GM19455 (cell line): Measurements from ENCODE around the gene SLC22A1.
"Not testable (repeated sequence)": the region's sequence is repeated elsewhere in the genome, so short reads cannot be mapped to it uniquely, and the experiment has no call there.

Experiments
- ATAC-seq: cut with Tn5 transposase; IDR thresholded peaks from one replicate; pipeline ENCODE4 v1.9.1; 2021; ENCODE audit not compliant: unreplicated experiment

The SLC22A1 gene

DNA sequence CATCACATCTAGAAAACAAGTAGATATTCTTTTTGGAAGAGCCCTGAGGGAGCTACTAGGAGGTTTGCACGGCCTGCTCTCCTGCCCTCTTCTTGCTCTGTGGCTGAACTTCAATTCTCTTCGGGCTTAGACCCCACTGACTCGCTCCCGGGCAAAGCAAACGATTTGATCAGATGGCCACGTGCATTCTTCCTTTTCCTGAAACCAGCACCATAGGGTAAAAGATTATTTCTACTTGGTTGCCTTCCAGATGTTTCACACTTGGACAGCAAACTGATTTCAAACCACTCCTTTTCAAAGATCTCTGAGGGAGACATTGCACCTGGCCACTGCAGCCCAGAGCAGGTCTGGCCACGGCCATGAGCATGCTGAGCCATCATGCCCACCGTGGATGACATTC is at the start of gene SLC22A1:
TSS of gene SLC22A1 (plus strand) at position 258 of the 400 bp plus-strand sequence. CDS start at position 379, 121 bp downstream.
- ATAC-seq, result no peak

DNA sequence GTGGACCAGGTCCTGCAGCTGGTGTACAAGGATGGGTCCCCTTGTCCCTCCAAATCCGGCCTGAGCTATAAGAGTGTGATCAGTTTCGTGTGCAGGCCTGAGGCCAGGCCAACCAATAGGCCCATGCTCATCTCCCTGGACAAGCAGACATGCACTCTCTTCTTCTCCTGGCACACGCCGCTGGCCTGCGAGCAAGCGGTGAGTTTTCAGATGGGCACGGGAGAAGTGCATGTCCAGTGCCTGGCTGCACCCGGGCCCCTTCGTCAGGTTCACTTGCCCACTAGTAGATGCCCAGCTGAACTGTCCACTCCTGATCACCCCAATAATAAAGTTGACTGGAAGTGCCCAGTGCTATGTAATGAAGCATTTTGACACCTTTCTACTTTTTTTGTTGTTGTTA is 48.3 kb upstream of the SLC22A1 start:
- ATAC-seq, result no peak

DNA sequence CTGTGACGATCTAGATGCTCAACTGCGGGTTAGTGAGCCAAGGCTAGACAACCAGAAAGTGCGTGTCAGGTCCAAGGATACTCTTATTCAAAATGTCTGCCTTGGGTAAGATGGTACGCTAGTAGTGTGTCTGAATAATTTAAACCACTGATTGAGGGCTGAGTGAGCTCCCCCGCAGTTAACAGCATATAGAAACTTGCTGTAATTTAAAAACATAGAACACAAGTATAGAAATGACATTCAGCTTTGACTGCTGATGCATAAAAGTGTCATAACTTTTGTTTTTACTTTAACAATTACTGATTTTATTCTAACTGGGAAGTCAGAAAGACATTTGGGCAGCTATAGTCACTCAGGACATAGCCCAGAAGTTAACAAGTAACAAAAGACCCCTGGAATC is 45.6 kb upstream of the SLC22A1 start:
- ATAC-seq, result no peak

DNA sequence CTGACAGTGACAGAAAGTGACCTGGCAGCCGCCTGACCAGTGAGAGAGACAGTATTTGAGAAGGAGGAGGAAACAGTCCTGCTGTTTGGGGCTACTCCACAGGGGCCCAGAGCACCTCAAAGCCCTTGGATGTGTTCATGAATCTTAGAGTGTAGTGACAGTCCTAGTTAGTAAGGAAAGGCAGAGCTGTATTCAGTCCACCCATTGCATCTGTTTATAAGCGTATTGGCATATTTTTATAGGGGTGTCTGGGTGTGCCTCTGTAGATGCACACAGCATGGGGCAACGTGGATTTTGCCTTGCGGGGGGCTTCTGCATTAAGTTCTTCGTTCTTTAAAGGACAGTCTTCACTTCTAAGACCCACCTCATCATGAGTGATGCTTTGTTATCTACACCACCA is 44.6 kb upstream of the SLC22A1 start:
- no peak for ATAC-seq

DNA sequence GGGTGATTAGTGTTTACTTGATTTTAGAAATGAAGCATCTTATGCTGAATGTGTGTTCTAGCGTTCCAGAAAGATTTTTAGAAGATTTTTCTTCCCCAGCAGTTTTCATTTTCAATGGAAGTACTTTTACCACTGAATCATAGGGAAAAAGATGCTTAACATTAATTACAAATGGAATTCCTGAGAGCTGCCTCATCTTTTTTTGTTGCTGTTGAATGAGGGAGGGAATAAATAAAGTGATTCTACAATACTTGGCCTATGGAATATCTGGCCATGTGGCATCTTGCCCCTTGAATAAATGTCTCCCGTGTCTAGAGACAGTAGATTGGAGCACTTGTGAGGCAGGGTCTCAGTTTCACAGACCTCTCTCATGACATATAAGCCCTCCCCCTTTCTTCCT is 44.1 kb upstream of the SLC22A1 start:
- no peak for ATAC-seq

DNA sequence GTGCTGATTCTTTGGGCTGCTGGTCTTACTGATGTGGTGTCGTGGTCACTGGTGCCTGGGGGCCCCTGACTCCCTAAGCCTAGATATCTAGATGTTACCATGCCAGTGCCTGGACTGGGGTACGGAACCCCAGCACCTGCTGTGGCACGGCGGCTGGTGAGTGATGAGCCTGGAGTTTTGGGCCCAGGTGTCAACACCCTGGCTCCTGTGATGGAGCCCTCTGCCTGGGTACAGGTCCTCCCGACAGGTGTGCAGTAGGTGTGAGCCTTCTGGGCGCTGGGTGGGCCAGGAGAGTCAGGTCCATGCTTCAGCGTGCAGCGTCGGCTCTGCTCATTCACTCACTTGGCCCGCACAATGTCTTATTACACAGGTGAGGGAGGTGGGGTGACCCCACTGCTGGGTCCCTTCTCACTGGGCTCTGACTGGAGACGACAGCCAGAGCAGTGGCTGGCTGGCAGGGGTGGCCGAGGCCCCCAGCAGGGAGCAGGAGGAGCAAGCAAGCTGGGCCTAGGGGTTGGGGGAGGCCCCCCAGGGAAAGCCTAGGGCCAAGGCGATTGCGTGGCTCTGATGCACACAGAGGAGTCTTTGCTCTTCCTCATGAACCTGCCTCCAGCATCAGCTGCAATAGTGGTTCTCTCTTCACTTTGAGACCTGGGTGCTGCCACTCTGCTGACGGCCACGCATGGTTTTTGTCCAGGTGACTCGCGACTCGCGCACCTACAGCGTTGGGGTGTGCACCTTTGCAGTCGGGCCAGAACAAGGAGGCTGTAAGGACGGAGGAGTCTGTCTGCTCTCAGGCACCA is 42.5 kb upstream of the SLC22A1 start:
- ATAC-seq, result no peak

DNA sequence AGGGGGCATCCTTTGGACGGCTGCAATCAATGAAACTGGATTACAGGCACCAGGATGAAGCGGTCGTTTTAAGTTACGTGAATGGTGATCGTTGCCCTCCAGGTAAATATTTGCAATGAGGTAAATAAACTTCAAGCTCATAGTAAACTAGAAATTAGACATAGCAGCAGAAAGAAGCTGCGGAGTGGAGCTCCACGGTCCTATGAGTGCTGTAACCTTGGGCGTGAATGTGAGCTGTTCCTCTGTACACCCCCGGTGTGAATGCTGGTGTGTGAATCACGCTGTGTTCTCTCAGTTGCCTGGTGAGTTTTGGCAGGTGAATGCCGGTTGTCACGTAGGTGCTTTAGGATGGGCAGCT is 42.0 kb upstream of the SLC22A1 start:
- no peak for ATAC-seq

DNA sequence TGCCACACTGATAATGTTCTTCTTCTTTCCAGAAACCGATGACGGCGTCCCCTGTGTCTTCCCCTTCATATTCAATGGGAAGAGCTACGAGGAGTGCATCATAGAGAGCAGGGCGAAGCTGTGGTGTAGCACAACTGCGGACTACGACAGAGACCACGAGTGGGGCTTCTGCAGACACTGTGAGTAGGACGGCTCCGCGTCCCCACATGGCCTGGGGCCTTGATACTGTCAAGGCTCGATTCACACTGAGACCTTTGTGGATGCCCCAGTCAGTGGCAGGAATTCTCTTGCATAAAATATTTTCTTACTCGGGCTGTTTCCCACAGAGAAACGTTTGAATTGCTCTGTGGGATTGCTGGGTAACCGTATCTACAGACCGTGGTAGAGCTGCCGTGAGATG is 41.5 kb upstream of the SLC22A1 start:
- no peak for ATAC-seq

DNA sequence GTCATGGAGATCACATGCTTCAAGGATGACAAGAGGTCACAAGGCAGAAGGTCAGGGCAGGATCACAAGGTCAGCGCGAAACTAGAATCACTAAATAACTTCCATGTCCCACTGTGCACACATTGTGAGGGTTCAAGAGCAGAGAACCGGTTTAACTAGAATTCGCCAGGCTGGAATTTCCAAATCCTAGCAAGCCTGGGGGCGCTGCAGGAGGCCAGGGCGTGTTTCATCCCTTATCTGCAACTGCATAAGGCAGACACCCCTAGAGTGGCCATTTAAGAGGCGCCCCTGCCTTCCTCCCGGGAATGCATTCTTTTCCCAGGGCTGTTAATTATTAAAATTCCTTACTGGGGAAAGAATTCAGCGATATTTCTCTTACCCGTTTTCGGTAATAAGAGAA is 40.2 kb upstream of the SLC22A1 start:
- no peak for ATAC-seq

DNA sequence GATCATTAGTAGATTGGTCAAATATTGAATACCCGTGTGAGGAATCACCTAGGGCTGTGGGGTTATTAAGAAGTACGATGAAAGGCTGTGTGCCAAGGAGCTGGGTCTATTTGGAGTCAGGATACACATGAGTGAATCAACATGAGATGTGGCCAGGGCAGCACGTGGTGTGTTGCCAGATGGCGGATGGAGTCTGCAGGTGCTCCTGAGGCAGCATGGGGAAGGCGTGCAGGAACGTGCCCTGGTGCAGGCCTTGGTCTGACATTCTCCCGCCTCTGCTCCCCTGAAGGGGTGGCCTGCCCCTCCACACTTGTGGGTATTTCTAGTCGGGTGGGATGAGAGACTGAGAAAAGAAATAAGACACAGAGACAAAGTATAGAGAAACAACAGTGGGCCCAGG is 39.0 kb upstream of the SLC22A1 start:
- no peak for ATAC-seq

DNA sequence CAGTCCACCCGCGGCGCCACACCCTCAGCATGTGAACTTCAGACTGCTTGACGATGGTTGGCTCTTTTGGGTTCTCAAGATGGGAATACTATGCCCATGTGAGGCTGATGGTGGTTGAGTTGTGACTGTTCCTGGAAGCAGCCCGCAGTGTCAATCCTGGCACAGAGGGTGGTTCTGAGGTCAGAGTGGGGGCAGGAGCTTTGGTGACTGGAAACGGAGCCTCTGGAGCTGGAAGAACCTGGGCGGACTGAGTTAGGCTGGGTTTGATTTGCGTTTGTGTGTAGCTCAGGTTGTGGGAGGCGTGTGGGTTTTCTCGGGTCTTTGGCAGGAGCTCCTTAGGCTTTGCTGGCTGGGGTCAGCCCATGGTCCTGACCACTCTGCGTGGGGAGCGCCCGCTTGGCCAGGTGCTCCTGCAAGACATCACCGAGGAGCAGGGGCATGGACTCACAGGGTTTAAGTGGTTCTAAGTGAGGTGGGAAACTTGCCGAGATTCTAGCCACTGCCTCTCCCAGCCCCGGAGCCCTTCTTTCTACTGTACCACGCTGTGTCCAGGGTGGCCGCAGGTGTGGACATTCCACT is 37.3 kb upstream of the SLC22A1 start:
- no peak for ATAC-seq

DNA sequence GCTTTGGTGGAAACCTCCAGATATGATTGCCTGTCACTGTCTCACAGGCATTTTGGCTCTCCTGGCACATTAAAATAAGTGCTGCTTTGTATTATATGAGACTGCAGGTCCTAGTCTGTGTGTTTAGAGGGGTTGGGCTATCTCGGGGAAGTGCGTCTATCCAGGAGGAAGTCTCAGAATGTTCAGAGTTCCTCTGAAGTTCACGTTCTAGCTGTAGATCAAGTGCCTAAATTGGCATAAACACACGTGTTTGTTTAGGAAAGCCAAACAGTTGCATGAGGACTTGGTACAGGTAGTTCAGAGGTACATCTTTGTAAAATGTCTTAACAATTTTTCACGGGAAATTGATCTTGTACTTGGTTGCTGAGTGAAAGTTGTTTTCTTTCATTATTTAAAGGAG is 36.4 kb upstream of the SLC22A1 start:
- no peak for ATAC-seq

DNA sequence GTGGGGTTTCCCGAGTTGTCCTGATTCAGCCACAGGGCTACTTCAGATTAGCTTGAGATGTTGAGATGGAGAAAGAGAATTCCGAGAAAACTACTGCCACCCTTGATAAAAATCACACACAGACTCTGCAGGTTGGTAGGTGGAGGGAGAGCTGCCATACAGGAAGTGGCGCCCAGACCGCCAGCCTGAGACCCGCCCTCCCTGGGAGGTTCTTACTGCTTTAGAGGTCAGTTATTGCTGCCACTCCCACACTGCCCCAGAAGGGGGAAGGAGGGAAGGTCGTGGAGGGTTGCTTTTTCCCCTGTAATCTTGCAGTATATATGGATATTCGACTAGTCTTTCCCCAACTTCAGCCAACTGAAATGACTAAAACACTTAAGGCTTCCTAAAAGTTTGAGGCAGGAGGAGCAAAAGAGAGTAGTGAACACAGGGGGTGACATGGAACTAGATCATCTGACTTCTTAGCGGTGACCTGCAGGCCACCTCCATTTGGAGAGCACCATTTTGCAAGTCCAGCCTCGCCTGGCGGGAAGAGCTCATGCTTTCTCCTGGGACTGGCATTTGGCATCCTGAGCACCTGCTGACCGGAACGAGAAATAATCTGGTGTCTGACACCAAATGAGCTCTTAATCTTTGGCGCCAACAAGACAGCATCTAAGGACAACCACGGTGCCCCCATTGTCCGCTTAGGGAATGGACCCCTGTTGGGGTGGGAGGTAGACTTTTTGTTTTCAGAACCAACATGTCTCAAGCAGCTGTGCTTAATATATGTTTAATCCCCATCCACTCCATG is 35.7 kb upstream of the SLC22A1 start:
- no peak for ATAC-seq

DNA sequence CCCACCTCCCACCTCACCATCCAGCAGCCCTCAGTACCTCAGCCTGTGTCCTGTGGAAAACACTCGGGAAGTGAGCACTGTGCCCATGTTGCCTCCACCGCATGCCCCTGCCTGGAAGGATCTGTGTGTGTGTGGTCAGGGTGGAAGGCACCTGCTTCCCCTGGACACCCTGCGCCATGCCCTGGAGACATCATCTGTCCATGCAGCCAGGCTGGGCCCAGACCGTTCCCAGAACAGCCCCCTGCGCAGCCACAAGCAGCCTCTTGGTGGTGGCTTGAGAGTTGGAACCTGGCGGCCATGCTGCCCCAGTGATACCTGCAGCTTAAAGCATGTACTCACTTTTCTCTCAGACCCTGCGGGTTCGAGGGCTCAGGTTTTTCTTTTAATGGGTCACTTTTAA is 34.9 kb upstream of the SLC22A1 start:
- no peak for ATAC-seq

DNA sequence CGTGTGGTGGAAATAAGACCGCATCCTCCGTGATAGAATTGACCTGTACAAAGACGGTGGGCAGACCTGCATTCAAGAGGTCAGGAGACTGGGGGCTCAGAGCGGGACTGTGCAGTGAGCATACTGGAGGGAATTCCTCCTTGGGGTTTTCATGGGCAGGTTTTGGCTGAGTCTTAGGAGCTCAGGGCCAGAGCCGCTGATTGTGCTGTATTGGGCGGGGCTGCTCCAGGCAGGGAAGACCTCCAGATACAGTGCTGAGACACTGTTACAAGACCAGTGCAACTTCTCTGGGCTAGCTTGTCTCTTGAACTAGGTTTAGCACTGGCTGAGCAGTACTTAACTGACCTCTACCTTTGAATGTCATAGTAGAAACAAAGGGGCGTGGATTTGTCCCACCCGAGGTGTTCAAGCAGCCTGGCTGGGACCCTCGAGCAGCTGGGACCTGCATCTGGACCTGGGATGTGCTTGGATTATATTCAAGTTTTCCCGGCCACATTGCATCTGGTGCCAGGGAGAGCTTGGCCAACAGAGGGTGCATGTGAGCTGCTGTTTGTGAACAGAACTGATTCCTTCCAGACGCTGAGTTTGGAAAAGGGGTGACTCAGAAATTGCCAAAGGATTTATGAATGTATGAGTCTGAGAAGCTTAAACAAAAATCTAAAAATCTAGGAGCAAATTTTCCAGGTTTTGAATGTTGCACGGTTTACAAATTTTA is 33.4 kb upstream of the SLC22A1 start:
- ATAC-seq, result no peak

DNA sequence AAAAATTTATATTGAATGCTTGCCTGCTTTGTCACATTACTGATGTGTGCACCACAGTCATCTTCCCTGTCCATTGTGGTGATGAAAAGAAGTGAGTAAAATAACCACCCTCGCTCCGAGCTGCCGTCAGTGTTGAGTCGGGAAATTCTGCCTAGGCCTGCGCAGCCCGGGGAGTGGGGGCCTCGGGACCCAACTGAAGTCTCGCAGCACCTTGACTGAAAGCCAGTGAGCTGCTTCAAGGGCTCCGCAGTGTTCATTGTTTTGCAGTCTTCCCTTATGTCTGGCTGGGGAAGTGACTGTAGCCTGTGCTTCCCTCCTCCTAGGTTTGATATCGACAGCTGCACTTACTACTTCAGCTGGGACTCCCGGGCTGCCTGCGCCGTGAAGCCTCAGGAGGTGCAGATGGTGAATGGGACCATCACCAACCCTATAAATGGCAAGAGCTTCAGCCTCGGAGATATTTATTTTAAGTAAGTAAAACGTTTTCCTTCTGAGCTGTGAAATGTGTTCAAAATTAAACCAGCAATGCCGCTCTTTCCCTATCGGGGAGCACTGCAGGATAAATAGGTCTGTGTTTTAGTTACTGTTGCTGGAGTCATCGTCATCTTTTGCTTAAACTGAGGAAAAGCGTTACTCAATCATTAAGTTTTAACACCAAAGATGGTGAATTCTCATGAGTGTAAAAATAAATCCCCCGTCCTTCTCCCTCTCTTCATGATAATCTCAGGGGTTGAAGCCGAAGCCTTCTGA is 32.7 kb upstream of the SLC22A1 start:
- no peak for ATAC-seq

DNA sequence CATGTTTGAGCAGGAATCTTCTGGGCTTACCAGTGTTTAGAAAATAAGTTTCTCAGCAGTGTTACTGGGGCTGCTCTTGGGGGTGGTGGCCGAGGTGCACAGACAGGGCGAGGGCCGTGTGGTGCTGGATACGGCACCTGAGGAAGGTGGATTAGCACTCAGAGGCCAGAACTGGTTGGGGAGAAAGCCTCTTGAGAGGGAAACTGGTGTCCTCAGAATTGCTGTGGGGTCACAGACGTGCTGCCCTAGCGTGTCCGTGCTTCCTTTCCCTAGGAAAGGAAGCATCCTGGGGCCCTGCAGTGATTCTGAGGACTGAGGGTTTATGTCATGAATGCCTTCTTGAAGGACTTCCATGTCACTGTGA is 32.1 kb upstream of the SLC22A1 start:
- no peak for ATAC-seq

DNA sequence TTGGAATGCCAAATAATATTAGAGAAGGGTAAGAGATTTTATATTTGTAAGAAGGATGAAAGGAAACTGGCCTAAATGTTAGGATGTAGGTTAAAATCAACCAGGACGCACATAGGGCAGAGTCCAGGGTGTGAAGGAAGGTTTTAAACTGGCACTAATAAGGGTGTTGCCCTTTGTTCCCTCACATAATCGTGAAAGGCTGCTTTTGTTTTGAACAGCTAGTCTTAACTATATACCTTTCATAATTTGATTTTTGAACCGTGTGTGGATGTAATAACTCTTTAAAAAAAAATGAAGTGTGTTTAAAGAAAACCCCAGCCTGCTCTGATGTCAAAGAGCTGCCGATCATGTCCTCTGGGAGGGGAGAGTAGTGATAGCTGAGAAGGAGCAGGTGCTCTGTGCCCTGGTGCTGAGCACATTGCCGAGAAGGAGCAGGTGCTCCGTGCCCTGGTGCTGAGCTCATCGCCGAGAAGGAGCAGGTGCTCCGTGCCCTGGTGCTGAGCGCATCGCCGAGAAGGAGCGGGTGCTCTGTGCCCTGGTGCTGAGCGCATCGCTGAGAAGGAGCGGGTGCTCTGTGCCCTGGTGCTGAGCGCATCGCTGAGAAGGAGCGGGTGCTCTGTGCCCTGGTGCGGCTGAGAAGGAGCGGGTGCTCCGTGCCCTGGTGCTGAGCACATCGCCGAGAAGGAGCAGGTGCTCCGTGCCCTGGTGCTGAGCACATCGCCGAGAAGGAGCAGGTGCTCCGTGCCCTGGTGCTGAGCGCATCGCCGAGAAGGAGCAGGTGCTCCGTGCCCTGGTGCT is 31.0 kb upstream of the SLC22A1 start:
- ATAC-seq, result not testable (repeated sequence)

DNA sequence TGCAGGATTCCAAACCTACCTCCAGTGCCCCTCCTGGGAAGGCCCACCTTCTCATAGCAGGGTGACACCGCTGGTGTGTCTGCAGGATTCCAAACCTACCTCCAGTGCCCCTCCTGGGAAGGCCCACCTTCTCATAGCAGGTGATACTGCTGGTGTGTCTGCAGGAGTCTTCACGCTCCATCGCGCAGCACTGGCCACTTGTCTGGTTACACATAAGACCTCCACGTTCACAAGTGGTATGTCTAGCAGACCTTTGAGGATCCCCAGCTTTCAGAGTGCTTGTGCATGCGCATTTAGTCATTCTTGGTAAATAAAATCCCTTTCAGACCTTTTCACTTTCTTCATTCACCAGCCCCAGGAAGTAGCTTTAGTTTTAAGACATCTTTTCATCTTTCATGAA is 29.4 kb upstream of the SLC22A1 start:
- not testable (repeated sequence) for ATAC-seq

DNA sequence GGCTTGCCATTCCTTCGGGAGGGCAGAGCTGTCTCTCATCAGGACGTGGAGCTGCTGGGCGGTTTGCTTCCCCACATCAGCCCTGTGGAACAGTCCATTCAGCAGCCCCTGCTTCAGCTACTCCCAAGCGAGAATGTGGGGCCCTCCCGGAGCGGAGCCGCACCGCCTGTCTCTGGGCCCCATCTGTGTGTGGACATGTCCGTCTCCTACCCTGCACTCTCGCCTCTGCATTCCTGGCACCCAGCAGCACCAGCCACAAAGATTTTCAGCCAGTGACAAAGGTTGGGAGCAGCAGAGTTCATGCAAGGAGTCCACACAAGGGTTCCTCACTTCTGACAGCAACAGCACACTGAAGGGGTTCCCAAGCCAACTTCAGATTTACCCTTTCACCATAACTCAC is 29.0 kb upstream of the SLC22A1 start:
- no peak for ATAC-seq
